Fibroblast of lung (primary cell): ENCODE data around the gene MFGE8. TPM values are rescaled to one million over a fixed set of nuclear protein-coding genes. Genes with fewer than 3 reads are reported as not detected.

Experiments used
- DNase-seq, 2 donors: peaks; one replicate each; pipeline versions ENCODE4 v3.0.0 to v3.0.0-alpha.2; 2010; ENCODE audit warnings: low read depth in 2 of 2
- H2AFZ ChIP-seq: 2 replicates; pipeline ENCODE4 v1.5.1; 2012; ENCODE audit warnings: low read length, control low read depth, inconsistent platforms
- H3K27ac ChIP-seq: 2 replicates; pipeline ENCODE4 v1.5.1; 2011; ENCODE audit warnings: low read length, control low read depth; ENCODE audit not compliant: insufficient read depth
- H3K27me3 ChIP-seq: 2 replicates; pipeline ENCODE4 v1.5.1; 2011; ENCODE audit warnings: mild to moderate bottlenecking, low read length; ENCODE audit not compliant: control insufficient read depth, insufficient read depth
- H3K36me3 ChIP-seq: 2 replicates; pipeline ENCODE4 v1.5.1; 2011; ENCODE audit warnings: low read length; ENCODE audit not compliant: control insufficient read depth, insufficient read depth
- H3K4me1 ChIP-seq: 2 replicates; pipeline ENCODE4 v1.5.1; 2011; ENCODE audit warnings: low read length; ENCODE audit not compliant: control insufficient read depth, insufficient read depth; ENCODE audit errors: extremely low read depth
- H3K4me2 ChIP-seq: 2 replicates; pipeline ENCODE4 v1.5.1; 2011; ENCODE audit warnings: low read length, control low read depth; ENCODE audit not compliant: insufficient read depth; ENCODE audit errors: extremely low read depth
- H3K4me3 ChIP-seq, 4 experiments: fragments of 200-600 bp in 1 of 4; sonication (generic) in 1 of 4; replicated peaks in 1 of 4; 2 replicates each; pipeline ENCODE4 v1.5.1; 2011 to 2016; ENCODE audit warnings: low read length in 4 of 4, low read depth in 3 of 4, mild to moderate bottlenecking in 3 of 4, control low read depth in 2 of 4, inconsistent platforms in 1 of 4, mixed read lengths in 1 of 4; ENCODE audit not compliant: insufficient read depth in 1 of 4; ENCODE audit errors: control extremely low read depth in 1 of 4
- H3K79me2 ChIP-seq: 2 replicates; pipeline ENCODE4 v1.5.1; 2012; ENCODE audit warnings: mild to moderate bottlenecking, low read length, inconsistent platforms; ENCODE audit not compliant: control insufficient read depth, insufficient read depth
- H3K9ac ChIP-seq: 2 replicates; pipeline ENCODE4 v1.5.1; 2011; ENCODE audit warnings: mild to moderate bottlenecking, low read length, control low read depth; ENCODE audit not compliant: insufficient read depth
- H3K9me3 ChIP-seq: 2 replicates; pipeline ENCODE4 v1.5.1; 2012; ENCODE audit warnings: low read depth, low read length; ENCODE audit not compliant: control insufficient read depth, insufficient read depth
- H4K20me1 ChIP-seq: 2 replicates; pipeline ENCODE4 v1.5.1; 2011; ENCODE audit warnings: low read length; ENCODE audit not compliant: control insufficient read depth, insufficient read depth; ENCODE audit errors: extremely low read depth
- CTCF ChIP-seq, 2 donors: IDR thresholded peaks in 1 of 2; conservative IDR thresholded peaks in 1 of 2; 1 replicate in 1 of 2; 2 replicates in 1 of 2; pipeline ENCODE4 v1.5.1; 2011 to 2012; ENCODE audit warnings: low read length in 2 of 2, control low read depth in 1 of 2, inconsistent platforms in 1 of 2, low read depth in 1 of 2, mild to moderate bottlenecking in 1 of 2
- EZH2 ChIP-seq: IDR thresholded peaks from 2 replicates; pipeline ENCODE4 v1.5.1; 2012; ENCODE audit warnings: low read length, control low read depth, mild to moderate bottlenecking; ENCODE audit errors: missing control alignments
- polyA plus RNA-seq, 2 donors: library from polyadenylated mRNA; depleted of rRNA in 1 of 2; stranded (reverse) in 1 of 2; unstranded in 1 of 2; fragments of >200 nt; gene quantifications; 2 replicates each; pipeline ENCODE4 v1.2.1, GENCODE V29; 2011 to 2012; ENCODE audit warnings: missing spikeins in 1 of 2
- total RNA-seq: library from RNA; depleted of rRNA; stranded (reverse); fragments of >200 nt; gene quantifications from 2 replicates; pipeline ENCODE4 v1.2.1, GENCODE V29; 2014

The MFGE8 gene
- total and polyA plus RNA-seq, 2 donors (not counting 1 experiment from before 2014, with no cell fraction given): 263 to 336 TPM

GRCh38 chr15:88894819-88895767 is 18.1 kb downstream of the MFGE8 start, which contains the start of gene HAPLN3:
Gene HAPLN3, minus strand, starts transcription at chr15:88895544. Its CDS starts 8,246 bp downstream, at chr15:88887298.
- DNase-seq: peak; percentile 31 to 45

GRCh38 chr15:88894348-88894818 is 18.8 kb downstream of the MFGE8 start:
- peak; percentile 31 to 34 for DNase-seq
- Histone ChIP-seq H4K20me1 (no peaks in the 10 kb centered on the region), H3K4me2 (peak overlapping the region; percentile 58), H2AFZ (no peak overlapping the region), H3K36me3 (peaks cover 2% of the 10 kb centered on the region), H3K4me3 (peak overlapping the region in 1 of 4 experiments; percentile 61), H3K27ac (no peak overlapping the region), H3K27me3 (no peaks in the 10 kb centered on the region), H3K4me1 (peaks cover 8% of the 10 kb centered on the region), H3K79me2 (no peaks in the 10 kb centered on the region), H3K9me3 (no peaks in the 10 kb centered on the region), H3K9ac (no peak overlapping the region)
- TF ChIP-seq EZH2 (no peak), CTCF (conservative IDR thresholded peaks at IDR 0.05 in 1 of 2, IDR thresholded peaks at IDR 0.05 in 1 of 2; ENCODE audit: low read depth in 1 of 2, low read length in 2 of 2) (peak; percentile 43 to 76)

More at GRCh38 chr15:88894819-88895767, 18.1 kb downstream of the MFGE8 start, which contains the start of gene HAPLN3:
- no peaks in the 10 kb centered on the region for H3K27me3 ChIP-seq
- H3K36me3 ChIP-seq: peaks cover 2% of the 10 kb centered on the region
- no peaks in the 10 kb centered on the region for H4K20me1 ChIP-seq
- H2AFZ ChIP-seq: no peak within 1 kb of the TSS
- H3K9ac ChIP-seq: peak within 1 kb of the TSS; percentile 32
- H3K4me1 ChIP-seq: peaks cover 8% of the 10 kb centered on the region
- H3K4me2 ChIP-seq: peak within 1 kb of the TSS; percentile 69
- H3K9me3 ChIP-seq: no peaks in the 10 kb centered on the region
- no peak within 1 kb of the TSS for H3K27ac ChIP-seq
- peak within 1 kb of the TSS; percentile 24 to 61 (median 42) for H3K4me3 ChIP-seq
- no peak for TF ChIP-seq CTCF (conservative IDR thresholded peaks at IDR 0.05 in 1 of 2, IDR thresholded peaks at IDR 0.05 in 1 of 2; ENCODE audit: low read depth in 1 of 2, low read length in 2 of 2)
- TF ChIP-seq EZH2: no peak
- no peaks in the 10 kb centered on the region for H3K79me2 ChIP-seq

- TF ChIP-seq CTCF (conservative IDR thresholded peaks at IDR 0.05 in 1 of 2, IDR thresholded peaks at IDR 0.05 in 1 of 2; ENCODE audit: low read depth in 1 of 2, low read length in 2 of 2) (no peak), EZH2 (no peak)
- H2AFZ ChIP-seq: no peak overlapping the region
Observed at GRCh38 chr15:88891540-88892254, 21.5 kb downstream of the MFGE8 start.

More at GRCh38 chr15:88891540-88892254, 21.5 kb downstream of the MFGE8 start:
- H3K4me2 ChIP-seq: no peak overlapping the region
- peaks cover 2% of the 10 kb centered on the region for H3K4me1 ChIP-seq
- H3K4me3 ChIP-seq: no peak overlapping the region
- no peaks in the 10 kb centered on the region for H3K27me3 ChIP-seq
- H3K27ac ChIP-seq: no peak overlapping the region
- H3K9me3 ChIP-seq: no peaks in the 10 kb centered on the region
- no peaks in the 10 kb centered on the region for H4K20me1 ChIP-seq
- no peaks in the 10 kb centered on the region for H3K36me3 ChIP-seq
- H3K9ac ChIP-seq: no peak overlapping the region
- DNase-seq: no peak
- no peaks in the 10 kb centered on the region for H3K79me2 ChIP-seq
